ENCODE measurements around the gene FAM168B.

DNA sequence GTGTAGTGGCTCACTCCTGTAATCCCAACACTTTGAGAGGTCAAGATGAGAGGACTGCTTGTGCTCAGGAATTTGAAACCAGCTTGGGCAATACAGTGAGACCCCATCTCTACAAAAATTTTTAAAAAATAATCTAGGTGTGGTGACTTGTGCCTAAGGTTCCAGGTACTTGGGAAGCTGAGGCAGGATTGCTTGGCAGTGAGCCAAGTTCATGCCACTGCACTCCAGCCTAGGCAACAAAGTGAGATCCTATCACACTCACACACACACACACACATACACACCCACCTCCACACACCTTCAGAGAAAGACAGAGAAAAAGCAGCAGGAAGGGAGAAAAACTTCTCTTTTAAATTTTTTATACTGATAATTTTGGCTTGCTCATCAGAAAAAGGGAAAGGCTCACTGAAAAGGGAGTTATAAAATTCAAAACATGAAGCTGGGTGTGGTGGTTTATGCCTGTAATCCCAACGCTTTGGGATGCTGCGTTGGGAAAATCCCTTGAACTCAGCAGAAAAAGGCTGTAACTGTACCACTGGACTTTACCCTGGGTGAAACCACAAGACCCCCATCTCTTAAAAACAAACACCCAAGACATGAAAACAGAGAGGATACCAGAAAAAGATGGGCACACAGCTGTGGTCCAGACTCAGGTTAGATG is 25.7 kb downstream of the FAM168B start:
- no peak for TF ChIP-seq CTCF (IDR thresholded peaks at IDR 0.05; ENCODE audit: low read length)
- no peak for TF ChIP-seq EZH2 (IDR thresholded peaks at IDR 0.05; ENCODE audit: borderline replicate concordance, low read length)
